GM06990 (cell line): Measurements from ENCODE around the gene PGS1.

Experiments used
- DNase-seq: peaks from one replicate; pipeline ENCODE4 v3.0.0-alpha.2; 2011; ENCODE audit not compliant: insufficient read length; ENCODE audit errors: extremely low read depth
- H3K27me3 ChIP-seq: replicated peaks from 2 replicates; pipeline ENCODE4 v1.6.0; 2011; ENCODE audit warnings: low read length; ENCODE audit not compliant: control insufficient read depth, insufficient read depth
- H3K36me3 ChIP-seq: 2 replicates; pipeline ENCODE4 v1.5.1; 2011; ENCODE audit warnings: low read length; ENCODE audit not compliant: control insufficient read depth, insufficient read depth
- H3K4me3 ChIP-seq: replicated peaks from 2 replicates; pipeline ENCODE4 v1.5.1; 2011; ENCODE audit warnings: low read depth, mild to moderate bottlenecking, control low read depth, low read length
- TF ChIP-seq, protein P1 (sequence below): IDR thresholded peaks from 2 replicates; pipeline ENCODE4 v1.5.1; 2011; ENCODE audit warnings: low read length, control low read depth, mild to moderate bottlenecking, inconsistent platforms; ENCODE audit not compliant: insufficient read depth, poor library complexity, severe bottlenecking

The PGS1 gene

GRCh38 chr17:78428025-78428575 lies 49.7 kb downstream of the PGS1 start:
- Histone ChIP-seq H3K4me3 (no peak overlapping the region), H3K27me3 (no peaks in the 10 kb centered on the region), H3K36me3 (peaks cover 31% of the 10 kb centered on the region)
- TF ChIP-seq, protein P1, sequence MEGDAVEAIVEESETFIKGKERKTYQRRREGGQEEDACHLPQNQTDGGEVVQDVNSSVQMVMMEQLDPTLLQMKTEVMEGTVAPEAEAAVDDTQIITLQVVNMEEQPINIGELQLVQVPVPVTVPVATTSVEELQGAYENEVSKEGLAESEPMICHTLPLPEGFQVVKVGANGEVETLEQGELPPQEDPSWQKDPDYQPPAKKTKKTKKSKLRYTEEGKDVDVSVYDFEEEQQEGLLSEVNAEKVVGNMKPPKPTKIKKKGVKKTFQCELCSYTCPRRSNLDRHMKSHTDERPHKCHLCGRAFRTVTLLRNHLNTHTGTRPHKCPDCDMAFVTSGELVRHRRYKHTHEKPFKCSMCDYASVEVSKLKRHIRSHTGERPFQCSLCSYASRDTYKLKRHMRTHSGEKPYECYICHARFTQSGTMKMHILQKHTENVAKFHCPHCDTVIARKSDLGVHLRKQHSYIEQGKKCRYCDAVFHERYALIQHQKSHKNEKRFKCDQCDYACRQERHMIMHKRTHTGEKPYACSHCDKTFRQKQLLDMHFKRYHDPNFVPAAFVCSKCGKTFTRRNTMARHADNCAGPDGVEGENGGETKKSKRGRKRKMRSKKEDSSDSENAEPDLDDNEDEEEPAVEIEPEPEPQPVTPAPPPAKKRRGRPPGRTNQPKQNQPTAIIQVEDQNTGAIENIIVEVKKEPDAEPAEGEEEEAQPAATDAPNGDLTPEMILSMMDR = no peak
- DNase-seq = no peak

DNA sequence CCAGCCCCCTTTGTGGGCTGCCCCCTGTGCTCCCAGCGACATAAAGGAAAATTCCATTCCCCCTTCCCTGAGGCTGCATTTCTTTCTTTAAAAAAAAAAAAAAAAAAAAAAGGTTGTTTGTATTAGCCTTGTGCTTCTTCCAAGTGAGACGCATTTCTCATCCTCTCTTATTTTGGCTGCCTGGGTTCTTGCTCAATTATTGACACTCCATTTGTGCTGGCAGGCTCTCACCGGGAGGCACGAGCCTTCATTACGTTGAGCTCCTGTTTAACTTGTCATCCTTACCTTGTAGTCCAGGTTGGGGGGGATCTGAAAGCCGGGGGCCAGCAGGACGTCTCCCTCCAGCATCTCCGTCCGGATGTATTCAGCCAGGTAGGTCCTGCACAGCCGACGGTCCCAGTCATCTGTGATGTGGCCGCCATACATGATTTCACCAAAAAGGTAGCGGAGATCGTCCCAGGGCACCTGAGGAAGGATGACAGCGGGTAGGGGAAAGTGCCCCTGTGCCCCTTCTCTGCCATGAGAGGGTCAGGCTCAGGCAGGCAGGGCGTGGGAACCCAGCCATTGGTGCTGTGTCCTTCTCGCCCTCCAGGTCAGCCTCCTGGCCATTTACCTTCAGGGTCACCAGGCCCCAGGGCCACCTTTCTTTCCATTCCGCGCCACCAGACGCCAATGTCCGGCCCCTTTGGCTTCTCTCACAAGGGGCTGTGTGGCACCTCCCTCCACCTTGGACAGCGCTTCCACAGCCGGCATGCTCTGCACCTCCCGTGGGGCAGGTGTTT lies 50.6 kb downstream of the PGS1 start:
- H3K4me3 ChIP-seq = no peak overlapping the region
- H3K27me3 ChIP-seq = no peaks in the 10 kb centered on the region
- peaks cover 23% of the 10 kb centered on the region for H3K36me3 ChIP-seq
- no peak for DNase-seq
- TF ChIP-seq, protein P1 = no peak

- Histone ChIP-seq H3K27me3 (no peaks in the 10 kb centered on the region), H3K36me3 (peaks cover 20% of the 10 kb centered on the region), H3K4me3 (no peak overlapping the region)
- no peak for DNase-seq
- TF ChIP-seq, protein P1 = no peak
Measured at GRCh38 chr17:78429618-78429995, 51.2 kb downstream of the PGS1 start.

DNA sequence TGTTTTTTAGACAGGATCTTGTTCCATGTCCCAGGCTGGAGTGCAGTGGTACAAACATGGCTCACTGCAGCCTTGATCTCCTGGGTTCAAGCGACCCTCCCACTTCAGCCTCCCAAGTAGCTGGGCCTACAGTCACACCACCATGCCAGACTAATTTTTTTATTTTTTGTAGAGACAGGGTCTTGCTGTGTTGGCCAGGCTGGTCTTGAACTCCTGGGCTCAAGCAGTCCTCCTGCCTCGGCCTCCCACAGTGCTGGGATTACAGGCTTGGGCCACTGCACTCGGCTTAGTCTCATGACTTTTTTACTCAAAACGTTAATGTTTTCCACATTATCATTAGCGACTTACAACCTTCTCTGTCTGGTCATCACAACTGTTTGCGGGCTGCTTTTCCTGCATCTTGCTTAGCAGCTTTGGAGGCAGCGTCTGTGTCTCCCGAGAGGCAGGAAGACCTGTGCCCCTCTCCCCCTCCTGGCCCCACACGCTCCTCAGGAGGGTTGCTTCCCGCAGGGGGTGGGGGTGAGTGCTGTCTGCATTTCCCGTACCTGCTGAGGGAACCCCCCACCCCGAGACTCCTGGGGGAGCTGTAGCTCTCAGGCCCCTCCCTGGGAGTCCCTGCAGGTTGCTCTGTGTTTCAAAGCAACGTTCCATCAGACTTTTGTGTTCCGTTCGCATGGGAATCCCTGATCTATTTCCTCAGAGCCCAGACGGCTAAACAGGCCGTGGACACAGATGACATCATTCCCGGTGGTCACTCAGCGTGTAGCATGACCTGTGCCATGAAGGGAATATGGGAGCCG lies 52.6 kb downstream of the PGS1 start:
- Histone ChIP-seq H3K27me3 (no peaks in the 10 kb centered on the region), H3K4me3 (no peak overlapping the region), H3K36me3 (peaks cover 15% of the 10 kb centered on the region)
- TF ChIP-seq, protein P1 = no peak
- DNase-seq = no peak

DNA sequence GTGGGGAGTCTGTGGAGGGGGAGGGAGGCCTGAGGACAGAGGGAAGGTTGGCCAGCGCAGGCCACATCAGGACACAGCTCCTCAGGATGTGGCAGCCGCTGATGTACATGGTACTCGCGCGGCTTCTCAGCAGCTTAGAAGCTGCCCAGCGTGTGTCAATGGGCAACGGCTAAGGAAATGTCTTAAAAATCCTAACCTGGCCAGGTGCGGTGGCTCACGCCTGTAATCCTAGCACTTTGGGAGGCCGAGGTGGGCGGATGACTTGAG lies 53.2 kb downstream of the PGS1 start:
- H3K36me3 ChIP-seq = peaks cover 11% of the 10 kb centered on the region
- TF ChIP-seq, protein P1 = no peak

More for the DNA sequence above, 53.2 kb downstream of the PGS1 start:
- DNase-seq = no peak
- no peaks in the 10 kb centered on the region for H3K27me3 ChIP-seq
- H3K4me3 ChIP-seq = no peak overlapping the region
